Neuronal stem cell (in vitro differentiated cells): ENCODE measurements around the gene ABHD8.

Experiments
- DNase-seq: peaks from one replicate; pipeline ENCODE4 v3.0.0-alpha.2; 2013; ENCODE audit warnings: low spot score
- H2AFZ ChIP-seq: one replicate; pipeline ENCODE4 v1.6.1; 2013; ENCODE audit warnings: mild to moderate bottlenecking, low read length, inconsistent platforms
- H2AK5ac ChIP-seq: 2 replicates; pipeline ENCODE4 v1.6.1; 2013; ENCODE audit warnings: low read depth, mild to moderate bottlenecking, inconsistent platforms, low read length, moderate library complexity, mixed read lengths
- H2BK120ac ChIP-seq: 2 replicates; pipeline ENCODE4 v1.6.1; 2013; ENCODE audit warnings: low read depth, mild to moderate bottlenecking, inconsistent platforms, low read length, moderate library complexity, mixed read lengths
- H2BK12ac ChIP-seq: one replicate; pipeline ENCODE4 v1.6.1; 2013; ENCODE audit warnings: low read length, inconsistent platforms
- H2BK15ac ChIP-seq: 2 replicates; pipeline ENCODE4 v1.6.1; 2013; ENCODE audit warnings: mild to moderate bottlenecking, low read length, inconsistent platforms, mixed read lengths
- H2BK5ac ChIP-seq: one replicate; pipeline ENCODE4 v1.6.1; 2013; ENCODE audit warnings: inconsistent platforms, mild to moderate bottlenecking, low read length, moderate library complexity
- H3K14ac ChIP-seq: one replicate; pipeline ENCODE4 v1.6.1; 2013; ENCODE audit warnings: low read length, inconsistent platforms
- H3K18ac ChIP-seq: 2 replicates; pipeline ENCODE4 v1.6.1; 2013; ENCODE audit warnings: low read length, inconsistent platforms
- H3K23ac ChIP-seq: 2 replicates; pipeline ENCODE4 v1.6.1; 2013; ENCODE audit warnings: low read depth, mild to moderate bottlenecking, mixed read lengths, low read length, inconsistent platforms; ENCODE audit not compliant: poor library complexity
- H3K27ac ChIP-seq: replicated peaks from 3 replicates; pipeline ENCODE4 v1.5.1; 2013; ENCODE audit warnings: low read length, inconsistent platforms
- H3K27me3 ChIP-seq, 3 experiments: 2 replicates each; pipeline ENCODE4 v1.6.1; 2013; ENCODE audit warnings: low read length in 3 of 3, mild to moderate bottlenecking in 2 of 3, inconsistent platforms in 1 of 3, low read depth in 1 of 3, mixed read lengths in 1 of 3, moderate library complexity in 1 of 3; ENCODE audit not compliant: control insufficient read depth in 3 of 3, insufficient read depth in 3 of 3
- H3K36me3 ChIP-seq, 2 donors: replicated peaks in 1 of 2; 2 replicates each; pipeline ENCODE4 v1.6.1; 2013; ENCODE audit warnings: low read length in 2 of 2; ENCODE audit not compliant: control insufficient read depth in 2 of 2, insufficient read depth in 2 of 2
- H3K4ac ChIP-seq: 2 replicates; pipeline ENCODE4 v1.6.1; 2013; ENCODE audit warnings: inconsistent platforms, mild to moderate bottlenecking, low read length, moderate library complexity
- H3K4me1 ChIP-seq, 2 donors: 1 replicate in 1 of 2; 2 replicates in 1 of 2; pipeline ENCODE4 v1.6.1; 2013; ENCODE audit warnings: low read length in 2 of 2, low read depth in 1 of 2; ENCODE audit not compliant: control insufficient read depth in 2 of 2, insufficient read depth in 1 of 2
- H3K4me2 ChIP-seq: one replicate; pipeline ENCODE4 v1.6.1; 2013; ENCODE audit warnings: mild to moderate bottlenecking, low read length, inconsistent platforms; ENCODE audit not compliant: insufficient read depth, poor library complexity, severe bottlenecking
- H3K4me3 ChIP-seq, 2 donors: 2 replicates each; pipeline ENCODE4 v1.5.1; 2013; ENCODE audit warnings: low read length in 2 of 2, mild to moderate bottlenecking in 2 of 2, inconsistent platforms in 1 of 2, moderate library complexity in 1 of 2
- H3K79me1 ChIP-seq: one replicate; pipeline ENCODE4 v1.6.1; 2013; ENCODE audit warnings: low read depth, mild to moderate bottlenecking, inconsistent platforms, low read length, moderate library complexity
- H3K9ac ChIP-seq: one replicate; pipeline ENCODE4 v1.6.1; 2013; ENCODE audit warnings: mild to moderate bottlenecking, low read depth, low read length, inconsistent platforms; ENCODE audit not compliant: poor library complexity
- H3K9me3 ChIP-seq, 2 donors: replicated peaks in 1 of 2; 2 replicates each; pipeline versions ENCODE3 to v1.6.1; 2013; ENCODE audit warnings: low read length in 2 of 2, mild to moderate bottlenecking in 2 of 2, inconsistent platforms in 1 of 2, low read depth in 1 of 2, mixed read lengths in 1 of 2, moderate library complexity in 1 of 2; ENCODE audit not compliant: control insufficient read depth in 2 of 2, insufficient read depth in 1 of 2
- H4K8ac ChIP-seq: one replicate; pipeline ENCODE4 v1.6.1; 2013; ENCODE audit warnings: low read depth, mild to moderate bottlenecking, inconsistent platforms, low read length, moderate library complexity
- H4K91ac ChIP-seq: one replicate; pipeline ENCODE4 v1.6.1; 2013; ENCODE audit warnings: low read length, low read depth, mild to moderate bottlenecking, inconsistent platforms; ENCODE audit not compliant: poor library complexity
- WGBS, 2 donors: extraction: QIAGEN DNeasy Blood & Tissue Kit; methylation state at CpG; one replicate each; pipeline ENCODE4 v1.1.7; 2013; ENCODE audit warnings: missing lambda C conversion rate in 2 of 2, mixed read lengths in 1 of 2; ENCODE audit not compliant: insufficient read length in 2 of 2, insufficient replicate concordance in 1 of 2; ENCODE audit errors: extremely low coverage in 2 of 2; 5-methylcytosine and 5-hydroxymethylcytosine counted together

Gene ABHD8

GRCh38 chr19:17289489-17289888, 13.7 kb downstream of the ABHD8 start:
- H2BK5ac ChIP-seq: no peak overlapping the region
- H2BK12ac ChIP-seq: no peak overlapping the region
- peaks cover 2% of the 10 kb centered on the region for H3K79me1 ChIP-seq
- H3K9me3 ChIP-seq: peaks cover 4 to 8% of the 10 kb centered on the region in 2 donors
- no peak overlapping the region for H2AFZ ChIP-seq
- H3K4me2 ChIP-seq: peak overlapping the region; percentile 2
- no peak overlapping the region for H3K4me3 ChIP-seq
- no peak overlapping the region for H4K91ac ChIP-seq
- H2AK5ac ChIP-seq: no peak overlapping the region
- no peak overlapping the region for H2BK120ac ChIP-seq
- peak overlapping the region; percentile 52 for H3K18ac ChIP-seq
- H3K27ac ChIP-seq: no peak overlapping the region
- peak; percentile 69 for DNase-seq
- no peak overlapping the region for H4K8ac ChIP-seq
- peaks cover 4 to 15% of the 10 kb centered on the region in 2 donors for H3K36me3 ChIP-seq
- H3K4me1 ChIP-seq: peaks cover 0 to 2% of the 10 kb centered on the region in 2 donors
- H2BK15ac ChIP-seq: no peak overlapping the region
- H3K14ac ChIP-seq: no peak overlapping the region
- no peak overlapping the region for H3K23ac ChIP-seq
- H3K9ac ChIP-seq: no peak overlapping the region
- no peaks in the 10 kb centered on the region for H3K27me3 ChIP-seq
- no peak overlapping the region for H3K4ac ChIP-seq
- no CpG with 5 or more reads among the region's 22 CpGs for WGBS, 2 donors

DNA sequence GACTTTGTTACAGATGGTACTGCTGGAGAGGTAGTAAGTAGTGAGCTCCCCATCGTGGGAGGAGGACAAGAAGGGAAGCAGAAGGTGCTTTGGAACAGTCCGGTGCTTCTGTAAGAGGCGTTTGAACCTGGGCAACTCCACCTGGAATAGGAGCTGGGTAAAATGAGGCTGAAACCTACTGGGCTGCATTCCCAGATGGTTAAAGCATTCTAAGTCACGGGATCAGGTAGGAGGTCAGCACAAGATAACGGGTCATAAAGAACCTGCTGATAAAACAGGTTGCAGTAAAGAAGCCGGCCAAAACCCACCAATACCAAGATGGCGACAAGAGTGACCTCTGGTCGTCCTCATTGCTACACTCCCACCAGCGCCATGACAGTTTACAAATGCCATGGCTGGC, 16.5 kb downstream of the ABHD8 start:
- Histone ChIP-seq H2BK15ac (no peak overlapping the region), H4K8ac (no peak overlapping the region), H2BK12ac (no peak overlapping the region), H3K9me3 (peaks cover 4 to 5% of the 10 kb centered on the region in 2 donors), H2AFZ (no peak overlapping the region), H3K9ac (no peak overlapping the region), H3K36me3 (peaks cover 0 to 6% of the 10 kb centered on the region in 2 donors), H4K91ac (no peak overlapping the region), H2AK5ac (no peak overlapping the region), H3K4me3 (no peak overlapping the region), H3K4me1 (peaks cover 0 to 5% of the 10 kb centered on the region in 2 donors), H3K79me1 (no peaks in the 10 kb centered on the region), H3K27me3 (peaks cover 0 to 8% (median 2%) of the 10 kb centered on the region in 3 experiments), H3K27ac (no peak overlapping the region), H3K4me2 (no peak overlapping the region), H3K4ac (no peak overlapping the region), H3K18ac (no peak overlapping the region), H2BK5ac (no peak overlapping the region), H3K14ac (no peak overlapping the region), H3K23ac (no peak overlapping the region), H2BK120ac (no peak overlapping the region)
- no peak for DNase-seq
- WGBS, 2 donors: no CpG with 5 or more reads among the region's 9 CpGs

GRCh38 chr19:17286263-17286662, 17.0 kb downstream of the ABHD8 start:
- Histone ChIP-seq H3K27me3 (peaks cover 0 to 12% (median 2%) of the 10 kb centered on the region in 3 experiments), H3K23ac (no peak overlapping the region), H2AK5ac (no peak overlapping the region), H3K9ac (no peak overlapping the region), H3K79me1 (no peaks in the 10 kb centered on the region), H3K27ac (no peak overlapping the region), H3K4me2 (no peak overlapping the region), H3K36me3 (peaks cover 0 to 5% of the 10 kb centered on the region in 2 donors), H2AFZ (no peak overlapping the region), H2BK120ac (no peak overlapping the region), H4K8ac (no peak overlapping the region), H3K9me3 (peaks cover 4 to 5% of the 10 kb centered on the region in 2 donors), H2BK15ac (no peak overlapping the region), H3K18ac (no peak overlapping the region), H2BK5ac (no peak overlapping the region), H3K4ac (no peak overlapping the region), H3K4me3 (no peak overlapping the region), H2BK12ac (no peak overlapping the region), H3K14ac (no peak overlapping the region), H3K4me1 (peaks cover 0 to 5% of the 10 kb centered on the region in 2 donors), H4K91ac (no peak overlapping the region)
- no peak for DNase-seq
- no CpG with 5 or more reads among the region's 11 CpGs for WGBS, 2 donors

DNA sequence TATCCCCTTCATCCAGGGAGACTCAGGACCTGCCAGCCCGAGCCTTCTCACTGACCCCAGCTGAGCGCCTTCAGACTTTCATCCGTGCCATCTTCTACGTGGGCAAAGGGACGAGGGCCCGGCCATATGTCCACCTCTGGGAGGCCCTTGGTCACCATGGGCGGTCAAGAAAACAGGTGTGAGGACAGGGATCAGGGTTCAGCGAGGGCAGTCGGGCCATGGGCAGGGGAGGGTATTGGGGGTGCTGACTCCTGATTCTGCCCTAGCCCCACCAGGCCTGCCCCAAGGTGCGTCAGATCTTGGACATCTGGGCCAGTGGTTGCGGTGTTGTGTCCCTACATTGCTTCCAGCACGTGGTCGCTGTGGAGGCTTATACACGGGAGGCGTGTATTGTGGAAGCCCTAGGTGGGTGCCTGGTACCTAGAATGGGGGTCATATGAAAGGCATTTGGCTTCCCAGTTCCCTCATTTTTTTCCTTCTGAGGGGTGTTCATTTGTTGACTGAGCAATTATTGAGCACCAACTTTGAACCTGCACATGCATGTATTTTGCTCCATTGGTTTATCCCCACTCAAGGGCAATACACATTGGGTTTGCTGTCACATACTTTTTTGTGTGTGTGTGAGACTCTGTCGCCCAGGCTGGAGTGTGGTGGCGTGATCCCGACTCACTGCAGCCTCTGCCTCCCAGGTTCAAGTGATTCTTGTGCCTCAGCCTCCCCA, 17.6 kb downstream of the ABHD8 start:
- Histone ChIP-seq H3K9ac (no peak overlapping the region), H2BK5ac (no peak overlapping the region), H3K18ac (no peak overlapping the region), H3K36me3 (peaks cover 0 to 5% of the 10 kb centered on the region in 2 donors), H2BK12ac (no peak overlapping the region), H3K79me1 (no peaks in the 10 kb centered on the region), H3K4me1 (peaks cover 0 to 5% of the 10 kb centered on the region in 2 donors), H3K4ac (no peak overlapping the region), H4K91ac (no peak overlapping the region), H3K14ac (no peak overlapping the region), H3K4me2 (no peak overlapping the region), H2BK15ac (no peak overlapping the region), H4K8ac (no peak overlapping the region), H2AK5ac (no peak overlapping the region), H3K9me3 (peaks cover 4 to 5% of the 10 kb centered on the region in 2 donors), H2BK120ac (no peak overlapping the region), H2AFZ (no peak overlapping the region), H3K23ac (no peak overlapping the region), H3K27ac (no peak overlapping the region), H3K27me3 (peaks cover 0 to 14% (median 2%) of the 10 kb centered on the region in 3 experiments), H3K4me3 (peak overlapping the region in 1 of 2 donors; percentile 48)
- no peak for DNase-seq
- WGBS, 2 donors: no CpG with 5 or more reads among the region's 18 CpGs
